ENCODE data around the gene ADCY10. TPM values are rescaled to one million over a fixed set of nuclear protein-coding genes. Genes with fewer than 3 reads are reported as not detected.

ADCY10 gene
- total RNA-seq, 2 donors from 2014 or later = 0.05 to 1.4 TPM

DNA sequence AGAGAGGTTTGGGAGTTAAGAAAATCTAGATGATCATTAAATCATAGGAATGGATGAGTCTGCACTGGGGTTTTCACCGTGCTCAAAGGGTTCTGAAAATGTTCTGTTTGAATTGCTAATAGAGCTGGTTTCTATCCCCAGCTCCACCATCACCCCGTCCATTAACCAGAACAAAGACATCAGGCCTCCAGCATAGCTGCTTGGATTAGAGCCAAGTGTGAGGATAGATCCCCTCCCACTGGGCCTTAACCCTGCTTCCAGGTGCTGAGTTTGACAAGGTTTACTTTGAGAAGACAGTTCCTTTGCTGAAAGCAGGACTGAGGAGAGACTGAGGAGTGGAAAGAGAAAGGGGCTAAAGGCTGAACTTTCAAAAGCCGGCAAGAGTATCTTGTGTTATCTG lies 143.8 kb downstream of the ADCY10 start:
- DNase-seq (ENCODE audit: low spot score) = no peak
- H3K4me3 ChIP-seq = no peak overlapping the region
- TF ChIP-seq, protein P1, sequence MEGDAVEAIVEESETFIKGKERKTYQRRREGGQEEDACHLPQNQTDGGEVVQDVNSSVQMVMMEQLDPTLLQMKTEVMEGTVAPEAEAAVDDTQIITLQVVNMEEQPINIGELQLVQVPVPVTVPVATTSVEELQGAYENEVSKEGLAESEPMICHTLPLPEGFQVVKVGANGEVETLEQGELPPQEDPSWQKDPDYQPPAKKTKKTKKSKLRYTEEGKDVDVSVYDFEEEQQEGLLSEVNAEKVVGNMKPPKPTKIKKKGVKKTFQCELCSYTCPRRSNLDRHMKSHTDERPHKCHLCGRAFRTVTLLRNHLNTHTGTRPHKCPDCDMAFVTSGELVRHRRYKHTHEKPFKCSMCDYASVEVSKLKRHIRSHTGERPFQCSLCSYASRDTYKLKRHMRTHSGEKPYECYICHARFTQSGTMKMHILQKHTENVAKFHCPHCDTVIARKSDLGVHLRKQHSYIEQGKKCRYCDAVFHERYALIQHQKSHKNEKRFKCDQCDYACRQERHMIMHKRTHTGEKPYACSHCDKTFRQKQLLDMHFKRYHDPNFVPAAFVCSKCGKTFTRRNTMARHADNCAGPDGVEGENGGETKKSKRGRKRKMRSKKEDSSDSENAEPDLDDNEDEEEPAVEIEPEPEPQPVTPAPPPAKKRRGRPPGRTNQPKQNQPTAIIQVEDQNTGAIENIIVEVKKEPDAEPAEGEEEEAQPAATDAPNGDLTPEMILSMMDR (IDR thresholded peaks at IDR 0.05) = no peak
- no peaks in the 10 kb centered on the region for H3K27me3 ChIP-seq (replicated peaks; ENCODE audit: insufficient read depth)
- no peaks in the 10 kb centered on the region for H3K36me3 ChIP-seq
- H3K27ac ChIP-seq = no peak overlapping the region
- WGBS = 85% methylated on average over 3 of the region's 3 CpGs
- intact Hi-C loops (cut with DNase I) = no loop called here
- no peaks in the 10 kb centered on the region for H3K9me3 ChIP-seq
- H3K4me1 ChIP-seq (replicated peaks) = no peaks in the 10 kb centered on the region

DNA sequence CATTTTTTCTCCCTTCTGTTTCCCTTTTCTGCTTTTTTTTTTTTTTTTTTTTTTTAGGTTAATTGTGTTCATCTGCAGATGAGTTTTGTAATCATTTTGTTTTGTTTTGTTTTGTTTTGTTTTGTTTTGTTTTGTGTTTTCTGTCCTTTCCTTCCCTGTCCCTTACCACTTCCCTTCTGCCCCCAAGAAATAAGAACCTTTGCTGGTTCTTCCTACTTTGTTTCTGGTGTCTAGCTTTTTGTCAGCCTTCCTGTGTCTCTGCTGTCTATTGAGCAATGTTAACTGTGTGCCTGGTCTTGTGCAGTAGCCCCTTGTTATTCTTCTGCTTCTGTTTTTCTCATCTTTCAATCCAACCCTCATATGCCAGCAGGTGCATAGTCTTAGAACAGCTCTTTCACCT lies 146.2 kb downstream of the ADCY10 start:
- no peak for DNase-seq (ENCODE audit: low spot score)
- intact Hi-C loops (cut with DNase I) = no loop called here
- H3K4me1 ChIP-seq (replicated peaks) = no peaks in the 10 kb centered on the region
- H3K4me3 ChIP-seq = no peak overlapping the region
- no peaks in the 10 kb centered on the region for H3K27me3 ChIP-seq (replicated peaks; ENCODE audit: insufficient read depth)
- H3K36me3 ChIP-seq = no peaks in the 10 kb centered on the region
- no peak for TF ChIP-seq POLR2AphosphoS5 (IDR thresholded peaks at IDR 0.05)
- TF ChIP-seq, protein P1 (IDR thresholded peaks at IDR 0.05) = no peak
- no peak for TF ChIP-seq POLR2A (IDR thresholded peaks at IDR 0.05)
- H3K9me3 ChIP-seq = no peaks in the 10 kb centered on the region
- H3K27ac ChIP-seq = no peak overlapping the region

DNA sequence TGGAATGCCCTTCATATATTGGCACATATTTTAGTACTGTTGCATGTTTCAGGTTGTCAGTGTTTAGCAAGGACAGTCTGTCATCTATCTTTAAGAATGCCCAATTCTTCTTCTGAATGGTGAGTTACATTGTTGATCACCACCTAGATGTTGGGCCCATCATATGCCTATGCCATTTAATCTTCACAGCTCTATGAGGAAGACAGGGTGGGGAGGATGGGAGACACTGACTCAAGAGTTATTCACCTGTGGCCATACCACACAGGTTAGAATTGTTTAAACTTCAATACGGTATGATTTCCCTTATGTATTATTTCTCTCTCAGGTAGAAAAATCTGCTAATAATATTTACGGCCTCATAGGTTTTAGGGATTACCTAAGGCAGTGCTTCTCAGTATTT lies 147.4 kb downstream of the ADCY10 start:
- no peaks in the 10 kb centered on the region for H3K36me3 ChIP-seq
- H3K9me3 ChIP-seq = no peaks in the 10 kb centered on the region
- H3K27me3 ChIP-seq (replicated peaks; ENCODE audit: insufficient read depth) = no peaks in the 10 kb centered on the region
- H3K27ac ChIP-seq = no peak overlapping the region
- TF ChIP-seq, protein P1 (IDR thresholded peaks at IDR 0.05) = no peak
- no peak for TF ChIP-seq POLR2A (IDR thresholded peaks at IDR 0.05)
- no peak overlapping the region for H3K4me3 ChIP-seq
- intact Hi-C loops (cut with DNase I) = no loop called here
- no peak for DNase-seq (ENCODE audit: low spot score)
- H3K4me1 ChIP-seq (replicated peaks) = no peaks in the 10 kb centered on the region
- 95% methylated on average over 2 of the region's 2 CpGs for WGBS

DNA sequence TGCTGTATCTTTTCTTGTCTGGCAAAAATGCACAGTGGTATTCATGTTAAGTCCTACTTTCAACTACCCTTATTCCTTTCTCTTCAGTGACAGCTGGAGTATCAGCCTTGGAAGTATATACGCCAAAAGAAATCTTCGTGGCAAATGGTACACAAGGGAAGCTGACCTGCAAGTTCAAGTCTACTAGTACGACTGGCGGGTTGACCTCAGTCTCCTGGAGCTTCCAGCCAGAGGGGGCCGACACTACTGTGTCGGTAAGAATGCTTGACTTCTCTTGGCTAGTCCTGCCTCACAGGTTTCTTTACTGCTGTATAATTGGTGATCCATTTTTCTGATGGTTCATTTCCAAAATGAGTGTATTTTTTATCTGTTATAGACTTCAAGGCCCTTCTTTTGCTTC lies 148.4 kb downstream of the ADCY10 start:
- Histone ChIP-seq H3K36me3 (no peaks in the 10 kb centered on the region), H3K9me3 (no peaks in the 10 kb centered on the region), H3K27ac (no peak overlapping the region), H3K27me3 (replicated peaks; ENCODE audit: insufficient read depth) (no peaks in the 10 kb centered on the region), H3K4me3 (no peak overlapping the region), H3K4me1 (replicated peaks) (no peaks in the 10 kb centered on the region)
- TF ChIP-seq POLR2AphosphoS5 (IDR thresholded peaks at IDR 0.05) (no peak), POLR2A (IDR thresholded peaks at IDR 0.05) (no peak)
- TF ChIP-seq, protein P1 (IDR thresholded peaks at IDR 0.05) = no peak
- 91% methylated on average over 6 of the region's 6 CpGs for WGBS
- DNase-seq (ENCODE audit: low spot score) = no peak
- intact Hi-C loops (cut with DNase I) = no loop called here

DNA sequence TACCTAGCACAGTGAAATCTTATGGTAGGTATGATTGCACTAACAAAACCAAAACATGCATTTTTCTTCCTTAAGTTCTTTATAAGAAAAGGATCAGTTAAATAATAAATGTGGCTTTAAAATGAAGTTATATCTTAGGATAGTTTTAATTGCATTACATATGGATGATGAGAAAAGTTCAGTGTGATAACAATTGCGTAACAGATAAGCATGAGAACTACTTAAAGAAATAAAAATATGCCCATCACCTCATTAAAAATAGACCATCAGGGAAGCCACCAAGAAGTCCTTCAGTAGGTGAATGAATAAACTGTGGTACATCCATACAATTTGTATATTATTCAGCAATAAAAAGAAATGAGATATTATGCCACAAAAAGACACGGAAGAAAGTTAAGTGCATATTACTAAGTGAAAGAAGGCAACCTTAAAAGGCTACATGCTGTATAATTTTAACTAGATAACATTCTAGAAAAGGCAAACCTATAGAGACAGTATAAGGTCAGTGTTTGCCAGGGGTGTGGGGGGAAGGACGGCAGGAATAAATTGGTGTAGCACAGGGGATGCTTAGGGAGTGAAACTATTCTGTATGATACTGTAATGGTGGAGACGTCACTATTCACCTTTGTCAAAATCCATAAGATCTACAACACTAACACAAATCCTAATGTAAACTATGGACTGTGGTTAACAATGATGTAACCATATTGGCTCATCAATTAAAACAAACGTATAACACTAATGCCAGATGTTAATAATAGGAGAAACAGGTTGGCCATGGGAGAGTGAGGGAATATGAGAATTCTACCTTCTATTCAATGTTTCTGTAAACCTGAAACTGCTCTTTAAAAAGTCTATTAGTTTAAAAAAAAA lies 149.2 kb downstream of the ADCY10 start:
- intact Hi-C loops (cut with DNase I) = no loop called here
- H3K36me3 ChIP-seq = no peaks in the 10 kb centered on the region
- no peak for TF ChIP-seq POLR2AphosphoS5 (IDR thresholded peaks at IDR 0.05)
- no peak for TF ChIP-seq POLR2A (IDR thresholded peaks at IDR 0.05)
- TF ChIP-seq, protein P1 (IDR thresholded peaks at IDR 0.05) = no peak
- no peak overlapping the region for H3K27ac ChIP-seq
- WGBS = 80% methylated on average over 5 of the region's 5 CpGs
- no peaks in the 10 kb centered on the region for H3K27me3 ChIP-seq (replicated peaks; ENCODE audit: insufficient read depth)
- no peaks in the 10 kb centered on the region for H3K4me1 ChIP-seq (replicated peaks)
- no peaks in the 10 kb centered on the region for H3K9me3 ChIP-seq
- DNase-seq (ENCODE audit: low spot score) = no peak
- H3K4me3 ChIP-seq = no peak overlapping the region
